ENCODE results near the gene PRDM16. TPM values are rescaled to one million over a fixed set of nuclear protein-coding genes. Genes with fewer than 3 reads are reported as not detected.
A peak's percentile ranks its signal among the peaks of the same experiment; 100 is the strongest.

PRDM16 gene
- total and polyA plus RNA-seq, 2 of the 13 experiments (the other 11 are each of a cell fraction or from before 2014, with no cell fraction given): 0.15 to 0.81 TPM

DNA sequence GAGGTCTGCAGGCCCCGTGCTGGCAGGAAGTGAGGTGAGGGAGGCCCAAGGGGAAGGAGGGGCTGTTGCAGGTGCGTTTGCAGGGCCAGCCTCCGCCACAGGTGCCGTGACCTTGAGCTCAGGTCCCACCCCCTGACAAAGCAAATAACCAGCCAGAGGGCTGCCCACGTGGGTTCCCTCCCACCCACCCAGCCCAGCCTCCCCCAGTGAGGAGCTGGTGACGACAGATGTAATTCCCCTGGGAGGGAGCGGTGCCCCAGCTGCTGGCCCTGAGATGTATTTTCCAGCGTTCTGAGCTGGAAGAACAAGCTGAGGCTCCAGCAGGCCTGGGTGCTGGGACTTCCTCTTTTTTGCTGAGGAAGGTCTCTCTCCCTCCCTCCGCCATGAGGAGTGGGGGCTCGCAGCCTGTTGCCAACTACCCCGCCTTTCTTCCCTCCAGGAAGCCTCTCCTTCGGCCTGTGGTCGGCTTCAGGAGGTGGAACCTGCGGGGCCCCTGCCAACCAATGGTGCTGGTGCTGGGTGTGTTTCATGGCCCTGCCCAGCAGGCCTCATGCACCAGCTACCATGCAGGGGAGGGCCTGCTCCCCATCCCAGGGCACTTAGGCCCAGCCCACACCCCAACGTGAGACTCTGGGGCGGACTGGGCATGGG lies 153.2 kb downstream of the PRDM16 start (continued):
- TF ChIP-seq ELF3 (CRISPR knock-in tag; IDR thresholded peaks at IDR 0.05) (0 out of 2 replicates have a peak, but pooled peaks have one; percentile 41), HDAC1 (CRISPR knock-in tag; IDR thresholded peaks at IDR 0.05) (peak; percentile 80), NAIF1 (CRISPR knock-in tag; IDR thresholded peaks at IDR 0.05; ENCODE audit: borderline replicate concordance) (no peak), MTA3 (CRISPR knock-in tag; IDR thresholded peaks at IDR 0.05) (no peak), CC2D1A (CRISPR knock-in tag; IDR thresholded peaks at IDR 0.05) (no peak), ZBTB25 (CRISPR knock-in tag; IDR thresholded peaks at IDR 0.05) (no peak), MIER3 (CRISPR knock-in tag; IDR thresholded peaks at IDR 0.05; ENCODE audit: borderline replicate concordance) (peak; percentile 51; the same call in 1 of the 2 replicates), ZNF615 (CRISPR knock-in tag; IDR thresholded peaks at IDR 0.05; ENCODE audit: borderline replicate concordance) (no peak), SNAI1 (CRISPR knock-in tag; IDR thresholded peaks at IDR 0.05; ENCODE audit: borderline replicate concordance) (0 out of 2 replicates have a peak, but pooled peaks have one; percentile 34), TAF1 (CRISPR knock-in tag; IDR thresholded peaks at IDR 0.05) (peak; percentile 57), FOXA1 (IDR thresholded peaks at IDR 0.05) (no peak), FOXA1 (CRISPR knock-in tag; IDR thresholded peaks at IDR 0.05) (peak; percentile 70), MAFK (conservative IDR thresholded peaks at IDR 0.05 in 1 of 2, IDR thresholded peaks at IDR 0.05 in 1 of 2; ENCODE audit: low read length in 2 of 2) (no peak), HMGXB3 (CRISPR knock-in tag; IDR thresholded peaks at IDR 0.05; ENCODE audit: borderline replicate concordance) (no peak), RARA (CRISPR knock-in tag; IDR thresholded peaks at IDR 0.05) (0 out of 2 replicates have a peak, but pooled peaks have one; percentile 5)
- TF ChIP-seq, protein P1, sequence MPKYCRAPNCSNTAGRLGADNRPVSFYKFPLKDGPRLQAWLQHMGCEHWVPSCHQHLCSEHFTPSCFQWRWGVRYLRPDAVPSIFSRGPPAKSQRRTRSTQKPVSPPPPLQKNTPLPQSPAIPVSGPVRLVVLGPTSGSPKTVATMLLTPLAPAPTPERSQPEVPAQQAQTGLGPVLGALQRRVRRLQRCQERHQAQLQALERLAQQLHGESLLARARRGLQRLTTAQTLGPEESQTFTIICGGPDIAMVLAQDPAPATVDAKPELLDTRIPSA (CRISPR knock-in tag; IDR thresholded peaks at IDR 0.05; ENCODE audit: borderline replicate concordance): no peak
- TF ChIP-seq, protein P2, sequence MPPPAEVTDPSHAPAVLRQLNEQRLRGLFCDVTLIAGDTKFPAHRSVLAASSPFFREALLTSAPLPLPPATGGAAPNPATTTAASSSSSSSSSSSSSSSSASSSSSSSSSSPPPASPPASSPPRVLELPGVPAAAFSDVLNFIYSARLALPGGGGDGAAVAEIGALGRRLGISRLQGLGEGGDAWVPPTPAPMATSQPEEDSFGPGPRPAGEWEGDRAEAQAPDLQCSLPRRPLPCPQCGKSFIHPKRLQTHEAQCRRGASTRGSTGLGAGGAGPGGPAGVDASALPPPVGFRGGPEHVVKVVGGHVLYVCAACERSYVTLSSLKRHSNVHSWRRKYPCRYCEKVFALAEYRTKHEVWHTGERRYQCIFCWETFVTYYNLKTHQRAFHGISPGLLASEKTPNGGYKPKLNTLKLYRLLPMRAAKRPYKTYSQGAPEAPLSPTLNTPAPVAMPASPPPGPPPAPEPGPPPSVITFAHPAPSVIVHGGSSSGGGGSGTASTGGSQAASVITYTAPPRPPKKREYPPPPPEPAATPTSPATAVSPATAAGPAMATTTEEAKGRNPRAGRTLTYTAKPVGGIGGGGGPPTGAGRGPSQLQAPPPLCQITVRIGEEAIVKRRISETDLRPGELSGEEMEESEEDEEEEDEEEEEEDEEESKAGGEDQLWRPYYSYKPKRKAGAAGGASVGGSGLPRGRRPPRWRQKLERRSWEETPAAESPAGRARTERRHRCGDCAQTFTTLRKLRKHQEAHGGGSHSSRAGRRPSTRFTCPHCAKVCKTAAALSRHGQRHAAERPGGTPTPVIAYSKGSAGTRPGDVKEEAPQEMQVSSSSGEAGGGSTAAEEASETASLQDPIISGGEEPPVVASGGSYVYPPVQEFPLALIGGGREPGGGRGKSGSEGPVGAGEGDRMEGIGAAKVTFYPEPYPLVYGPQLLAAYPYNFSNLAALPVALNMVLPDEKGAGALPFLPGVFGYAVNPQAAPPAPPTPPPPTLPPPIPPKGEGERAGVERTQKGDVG (CRISPR knock-in tag; IDR thresholded peaks at IDR 0.05; ENCODE audit: borderline replicate concordance): no peak
- TF ChIP-seq, protein P3, sequence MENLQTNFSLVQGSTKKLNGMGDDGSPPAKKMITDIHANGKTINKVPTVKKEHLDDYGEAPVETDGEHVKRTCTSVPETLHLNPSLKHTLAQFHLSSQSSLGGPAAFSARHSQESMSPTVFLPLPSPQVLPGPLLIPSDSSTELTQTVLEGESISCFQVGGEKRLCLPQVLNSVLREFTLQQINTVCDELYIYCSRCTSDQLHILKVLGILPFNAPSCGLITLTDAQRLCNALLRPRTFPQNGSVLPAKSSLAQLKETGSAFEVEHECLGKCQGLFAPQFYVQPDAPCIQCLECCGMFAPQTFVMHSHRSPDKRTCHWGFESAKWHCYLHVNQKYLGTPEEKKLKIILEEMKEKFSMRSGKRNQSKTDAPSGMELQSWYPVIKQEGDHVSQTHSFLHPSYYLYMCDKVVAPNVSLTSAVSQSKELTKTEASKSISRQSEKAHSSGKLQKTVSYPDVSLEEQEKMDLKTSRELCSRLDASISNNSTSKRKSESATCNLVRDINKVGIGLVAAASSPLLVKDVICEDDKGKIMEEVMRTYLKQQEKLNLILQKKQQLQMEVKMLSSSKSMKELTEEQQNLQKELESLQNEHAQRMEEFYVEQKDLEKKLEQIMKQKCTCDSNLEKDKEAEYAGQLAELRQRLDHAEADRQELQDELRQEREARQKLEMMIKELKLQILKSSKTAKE (CRISPR knock-in tag; IDR thresholded peaks at IDR 0.05; ENCODE audit: borderline replicate concordance): peak; percentile 10; the same call in 1 of the 2 replicates
